Measurements from ENCODE around the gene WNT4.

- TF ChIP-seq CTCF (IDR thresholded peaks at IDR 0.05) = no peak
- TF ChIP-seq POLR2AphosphoS5 (IDR thresholded peaks at IDR 0.05) = no peak
These were observed 43.4 kb upstream of the WNT4 start for GRCh38 chr1:22186311-22186710.

Data from prostate gland (tissue), 2 donors.